Measurements from ENCODE around the gene REP15.
A peak's percentile ranks its signal among the peaks of the same experiment; 100 is the strongest.
"Not testable (repeated sequence)": the region's sequence is repeated elsewhere in the genome, so short reads cannot be mapped to it uniquely, and the experiment has no call there.

The REP15 gene

GRCh38 chr12:27732281-27732680 lies 36.0 kb downstream of the REP15 start:
- H3K4me3 ChIP-seq (replicated peaks; ENCODE audit: low read depth, low read length), result no peak overlapping the region
- peak; percentile 60 for TF ChIP-seq CTCF (IDR thresholded peaks at IDR 0.05; ENCODE audit: insufficient read depth, low read length, poor library complexity, severe bottlenecking)
- no peak for DNase-seq (ENCODE audit: extremely low read depth, insufficient read length)
- no peaks in the 10 kb centered on the region for H3K27me3 ChIP-seq (replicated peaks; ENCODE audit: control insufficient read depth, insufficient read depth, low read length)
- H3K36me3 ChIP-seq (ENCODE audit: control insufficient read depth, insufficient read depth, low read length), result peaks cover 8% of the 10 kb centered on the region

GRCh38 chr12:27733052-27733656 lies 36.9 kb downstream of the REP15 start:
- no peak for DNase-seq (ENCODE audit: extremely low read depth, insufficient read length)
- no peaks in the 10 kb centered on the region for H3K27me3 ChIP-seq (replicated peaks; ENCODE audit: control insufficient read depth, insufficient read depth, low read length)
- H3K4me3 ChIP-seq (replicated peaks; ENCODE audit: low read depth, low read length), result no peak overlapping the region
- peak; percentile 77 for TF ChIP-seq CTCF (IDR thresholded peaks at IDR 0.05; ENCODE audit: insufficient read depth, low read length, poor library complexity, severe bottlenecking)
- peaks cover 8% of the 10 kb centered on the region for H3K36me3 ChIP-seq (ENCODE audit: control insufficient read depth, insufficient read depth, low read length)

GRCh38 chr12:27733791-27734190 lies 37.5 kb downstream of the REP15 start:
- TF ChIP-seq CTCF (IDR thresholded peaks at IDR 0.05; ENCODE audit: insufficient read depth, low read length, poor library complexity, severe bottlenecking), result no peak
- peaks cover 8% of the 10 kb centered on the region for H3K36me3 ChIP-seq (ENCODE audit: control insufficient read depth, insufficient read depth, low read length)
- DNase-seq (ENCODE audit: extremely low read depth, insufficient read length), result no peak
- H3K4me3 ChIP-seq (replicated peaks; ENCODE audit: low read depth, low read length), result no peak overlapping the region
- no peaks in the 10 kb centered on the region for H3K27me3 ChIP-seq (replicated peaks; ENCODE audit: control insufficient read depth, insufficient read depth, low read length)

- not testable (repeated sequence) for H3K36me3 ChIP-seq (ENCODE audit: control insufficient read depth, insufficient read depth, low read length); DNase-seq (ENCODE audit: extremely low read depth, insufficient read length); H3K4me3 ChIP-seq (replicated peaks; ENCODE audit: low read depth, low read length); H3K27me3 ChIP-seq (replicated peaks; ENCODE audit: control insufficient read depth, insufficient read depth, low read length)
Measured at GRCh38 chr12:27734321-27734720, 38.1 kb downstream of the REP15 start.

GRCh38 chr12:27743601-27744000 lies 47.4 kb downstream of the REP15 start:
- Histone ChIP-seq H3K4me3 (replicated peaks; ENCODE audit: low read depth, low read length) (no peak overlapping the region), H3K36me3 (ENCODE audit: control insufficient read depth, insufficient read depth, low read length) (peaks cover 5% of the 10 kb centered on the region), H3K27me3 (replicated peaks; ENCODE audit: control insufficient read depth, insufficient read depth, low read length) (no peaks in the 10 kb centered on the region)
- no peak for TF ChIP-seq CTCF (IDR thresholded peaks at IDR 0.05; ENCODE audit: insufficient read depth, low read length, poor library complexity, severe bottlenecking)
- no peak for DNase-seq (ENCODE audit: extremely low read depth, insufficient read length)

GRCh38 chr12:27745734-27746133 lies 49.5 kb downstream of the REP15 start:
- H3K4me3 ChIP-seq (replicated peaks; ENCODE audit: low read depth, low read length); H3K27me3 ChIP-seq (replicated peaks; ENCODE audit: control insufficient read depth, insufficient read depth, low read length); DNase-seq (ENCODE audit: extremely low read depth, insufficient read length); H3K36me3 ChIP-seq (ENCODE audit: control insufficient read depth, insufficient read depth, low read length): not testable (repeated sequence)

Data from GM06990 (cell line).